Astrocyte (in vitro differentiated cells and primary cell): Measurements from ENCODE around the gene KCNQ5. TPM values are rescaled to one million over a fixed set of nuclear protein-coding genes. Genes with fewer than 3 reads are reported as not detected.

Source experiments
- DNase-seq: peaks from one replicate; pipeline ENCODE4 v3.0.0-alpha.2; 2010; ENCODE audit warnings: low read depth
- FAIRE-seq: peaks from 2 replicates; lab custom pipeline; 2011; peaks lifted over from hg19 to GRCh38; lab: Jason Lieb, UNC
- H2AFZ ChIP-seq: 2 replicates; pipeline ENCODE4 v1.6.0; 2012; ENCODE audit warnings: low read depth, low read length, inconsistent platforms
- H3K27ac ChIP-seq: 2 replicates; pipeline ENCODE4 v1.5.1; 2011; ENCODE audit warnings: low read depth, low read length, inconsistent platforms
- H3K27me3 ChIP-seq: 2 replicates; pipeline ENCODE4 v1.6.0; 2011; ENCODE audit warnings: low read length, inconsistent platforms; ENCODE audit not compliant: insufficient read depth
- H3K36me3 ChIP-seq: 2 replicates; pipeline ENCODE4 v1.5.1; 2011; ENCODE audit warnings: low read length, inconsistent platforms; ENCODE audit not compliant: insufficient read depth
- H3K4me1 ChIP-seq: 2 replicates; pipeline ENCODE4 v1.5.1; 2011; ENCODE audit warnings: low read length, inconsistent platforms; ENCODE audit not compliant: insufficient read depth
- H3K4me2 ChIP-seq: 2 replicates; pipeline ENCODE4 v1.6.0; 2012; ENCODE audit warnings: low read length, inconsistent platforms
- H3K4me3 ChIP-seq: 2 replicates; pipeline ENCODE4 v1.5.1; 2011; ENCODE audit warnings: low read depth, mild to moderate bottlenecking, low read length, inconsistent platforms; ENCODE audit not compliant: insufficient read depth
- H3K79me2 ChIP-seq: 2 replicates; pipeline ENCODE4 v1.6.0; 2012; ENCODE audit warnings: mild to moderate bottlenecking, low read length, inconsistent platforms; ENCODE audit not compliant: insufficient read depth
- H3K9ac ChIP-seq: 2 replicates; pipeline ENCODE4 v1.6.0; 2012; ENCODE audit warnings: mild to moderate bottlenecking, low read length, inconsistent platforms
- H3K9me3 ChIP-seq: 2 replicates; pipeline ENCODE4 v1.5.1; 2012; ENCODE audit warnings: low read depth, mild to moderate bottlenecking, low read length, inconsistent platforms; ENCODE audit not compliant: insufficient read depth
- H4K20me1 ChIP-seq: 2 replicates; pipeline ENCODE4 v1.6.0; 2012; ENCODE audit warnings: low read length, inconsistent platforms; ENCODE audit not compliant: insufficient read depth
- H3K27ac Mint-ChIP-seq: one replicate; pipeline ENCODE4 v1.8.0; 2021; ENCODE audit warnings: mild to moderate bottlenecking, mixed read lengths; ENCODE audit not compliant: unreplicated experiment
- H3K27me3 Mint-ChIP-seq: one replicate; pipeline ENCODE4 v1.8.0; 2021; ENCODE audit warnings: low read depth, mixed read lengths; ENCODE audit not compliant: unreplicated experiment
- H3K36me3 Mint-ChIP-seq: one replicate; pipeline ENCODE4 v1.8.0; 2021; ENCODE audit warnings: low read depth, mixed read lengths; ENCODE audit not compliant: unreplicated experiment
- H3K4me1 Mint-ChIP-seq: one replicate; pipeline ENCODE4 v1.8.0; 2021; ENCODE audit warnings: low read depth, mixed read lengths; ENCODE audit not compliant: unreplicated experiment
- H3K4me3 Mint-ChIP-seq: one replicate; pipeline ENCODE4 v1.8.0; 2021; ENCODE audit warnings: mild to moderate bottlenecking, moderate library complexity, mixed read lengths; ENCODE audit not compliant: unreplicated experiment
- H3K9me3 Mint-ChIP-seq: one replicate; pipeline ENCODE4 v1.8.0; 2021; ENCODE audit warnings: mild to moderate bottlenecking, mixed read lengths; ENCODE audit not compliant: unreplicated experiment
- EZH2 ChIP-seq: IDR thresholded peaks from 2 replicates; pipeline ENCODE4 v1.6.1; 2012; ENCODE audit warnings: mild to moderate bottlenecking, low read length, inconsistent platforms; ENCODE audit not compliant: insufficient read depth
- total RNA-seq: library from RNA; stranded (reverse); gene quantifications from 2 replicates; pipeline ENCODE4 v1.2.1, GENCODE V29; 2021
- TF ChIP-seq, protein P1 (sequence below): IDR thresholded peaks from 2 replicates; pipeline ENCODE4 v1.5.1; 2011; ENCODE audit warnings: low read depth, mild to moderate bottlenecking, inconsistent platforms, low read length, moderate library complexity; ENCODE audit not compliant: insufficient read depth

The KCNQ5 gene
- total RNA-seq, 1 donor from 2014 or later = 2.0 TPM

DNA sequence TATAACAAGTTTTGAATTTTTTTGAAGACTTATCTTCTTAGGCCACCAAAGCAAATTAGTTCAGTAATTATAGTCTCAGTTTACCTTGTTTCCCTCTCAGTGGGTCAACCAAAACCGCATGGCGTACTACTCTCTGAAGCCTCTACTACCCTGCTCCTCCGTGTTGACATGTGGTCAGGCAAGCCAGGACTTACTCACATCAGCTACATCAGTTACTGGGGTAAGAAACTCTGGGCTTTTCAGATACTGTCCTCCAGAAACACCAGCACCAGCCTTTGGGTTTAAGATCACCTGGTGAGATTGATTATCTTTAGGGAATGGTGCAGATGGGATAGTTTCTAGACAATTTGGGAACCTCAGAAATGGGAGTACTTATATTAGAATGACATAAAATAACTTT, 55.1 kb downstream of the KCNQ5 start:
- no peak overlapping the region for H3K27ac ChIP-seq
- no peak overlapping the region for H3K4me3 ChIP-seq
- H3K4me1 Mint-ChIP-seq = peaks cover 4% of the 10 kb centered on the region
- TF ChIP-seq, protein P1, sequence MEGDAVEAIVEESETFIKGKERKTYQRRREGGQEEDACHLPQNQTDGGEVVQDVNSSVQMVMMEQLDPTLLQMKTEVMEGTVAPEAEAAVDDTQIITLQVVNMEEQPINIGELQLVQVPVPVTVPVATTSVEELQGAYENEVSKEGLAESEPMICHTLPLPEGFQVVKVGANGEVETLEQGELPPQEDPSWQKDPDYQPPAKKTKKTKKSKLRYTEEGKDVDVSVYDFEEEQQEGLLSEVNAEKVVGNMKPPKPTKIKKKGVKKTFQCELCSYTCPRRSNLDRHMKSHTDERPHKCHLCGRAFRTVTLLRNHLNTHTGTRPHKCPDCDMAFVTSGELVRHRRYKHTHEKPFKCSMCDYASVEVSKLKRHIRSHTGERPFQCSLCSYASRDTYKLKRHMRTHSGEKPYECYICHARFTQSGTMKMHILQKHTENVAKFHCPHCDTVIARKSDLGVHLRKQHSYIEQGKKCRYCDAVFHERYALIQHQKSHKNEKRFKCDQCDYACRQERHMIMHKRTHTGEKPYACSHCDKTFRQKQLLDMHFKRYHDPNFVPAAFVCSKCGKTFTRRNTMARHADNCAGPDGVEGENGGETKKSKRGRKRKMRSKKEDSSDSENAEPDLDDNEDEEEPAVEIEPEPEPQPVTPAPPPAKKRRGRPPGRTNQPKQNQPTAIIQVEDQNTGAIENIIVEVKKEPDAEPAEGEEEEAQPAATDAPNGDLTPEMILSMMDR = no peak
- TF ChIP-seq EZH2 = no peak
- no peaks in the 10 kb centered on the region for H3K36me3 Mint-ChIP-seq
- no peaks in the 10 kb centered on the region for H3K9me3 ChIP-seq
- H3K9me3 Mint-ChIP-seq = no peaks in the 10 kb centered on the region
- no peak overlapping the region for H2AFZ ChIP-seq
- H3K4me3 Mint-ChIP-seq = no peak overlapping the region
- H3K4me1 ChIP-seq = peaks cover 4% of the 10 kb centered on the region
- no peak overlapping the region for H3K4me2 ChIP-seq
- DNase-seq = no peak
- H3K27ac Mint-ChIP-seq = no peak overlapping the region
- H3K36me3 ChIP-seq = no peaks in the 10 kb centered on the region
- no peaks in the 10 kb centered on the region for H3K27me3 ChIP-seq
- no peaks in the 10 kb centered on the region for H3K79me2 ChIP-seq
- no peaks in the 10 kb centered on the region for H3K27me3 Mint-ChIP-seq
- no peaks in the 10 kb centered on the region for H4K20me1 ChIP-seq
- no peak overlapping the region for H3K9ac ChIP-seq
- no peak for FAIRE-seq

DNA sequence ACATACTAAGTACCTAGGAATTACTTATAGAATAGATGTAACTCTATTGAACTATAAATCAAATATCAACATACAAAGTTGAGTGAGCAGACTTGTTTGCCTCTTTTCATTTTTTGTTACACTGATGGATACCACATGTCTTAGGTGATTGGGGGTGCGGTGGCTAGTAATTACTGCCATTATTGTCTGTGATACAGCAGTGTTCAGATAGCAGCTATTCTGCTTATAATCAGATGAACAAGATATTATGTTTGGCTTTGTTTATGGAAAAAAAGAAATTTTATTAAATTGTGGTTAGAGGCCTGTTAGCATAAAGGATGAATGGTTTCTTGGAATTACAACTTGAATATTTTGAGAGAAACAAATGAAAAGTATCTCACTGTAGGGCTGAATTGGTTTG, 55.9 kb downstream of the KCNQ5 start:
- DNase-seq = no peak
- no peaks in the 10 kb centered on the region for H3K9me3 Mint-ChIP-seq
- Histone ChIP-seq H3K4me2 (no peak overlapping the region), H3K27me3 (no peaks in the 10 kb centered on the region), H3K9ac (no peak overlapping the region), H3K36me3 (no peaks in the 10 kb centered on the region), H3K4me3 (no peak overlapping the region), H3K79me2 (no peaks in the 10 kb centered on the region), H2AFZ (no peak overlapping the region), H3K4me1 (peaks cover 4% of the 10 kb centered on the region), H3K27ac (no peak overlapping the region), H3K9me3 (no peaks in the 10 kb centered on the region), H4K20me1 (no peaks in the 10 kb centered on the region)
- FAIRE-seq = no peak
- H3K27me3 Mint-ChIP-seq = no peaks in the 10 kb centered on the region
- TF ChIP-seq EZH2 = no peak
- TF ChIP-seq, protein P1 = no peak
- H3K4me1 Mint-ChIP-seq = peaks cover 4% of the 10 kb centered on the region
- no peaks in the 10 kb centered on the region for H3K36me3 Mint-ChIP-seq
- no peak overlapping the region for H3K27ac Mint-ChIP-seq
- no peak overlapping the region for H3K4me3 Mint-ChIP-seq

DNA sequence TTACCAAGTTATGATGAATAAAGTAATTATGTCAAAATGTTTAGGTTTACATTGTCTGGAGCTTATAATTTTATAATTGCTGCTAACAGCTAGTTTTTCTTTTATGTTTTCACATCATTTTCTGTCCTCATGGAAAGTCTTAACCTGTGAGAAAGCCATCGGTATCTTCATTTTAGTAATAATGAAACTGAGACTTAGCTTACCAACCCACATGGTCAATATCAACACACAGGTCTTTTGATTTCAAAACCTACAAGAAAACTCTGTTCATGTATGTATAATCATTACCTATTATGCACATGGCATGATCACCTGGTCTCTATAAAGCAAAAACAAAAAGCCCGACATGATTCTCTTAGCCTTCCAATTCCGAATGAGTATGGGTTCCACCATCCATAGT, 61.9 kb downstream of the KCNQ5 start:
- H3K79me2 ChIP-seq = no peaks in the 10 kb centered on the region
- H3K27ac Mint-ChIP-seq = no peak overlapping the region
- H3K4me3 Mint-ChIP-seq = no peak overlapping the region
- no peaks in the 10 kb centered on the region for H3K36me3 Mint-ChIP-seq
- no peaks in the 10 kb centered on the region for H3K9me3 ChIP-seq
- no peaks in the 10 kb centered on the region for H3K27me3 Mint-ChIP-seq
- no peak overlapping the region for H2AFZ ChIP-seq
- no peak for FAIRE-seq
- no peaks in the 10 kb centered on the region for H3K9me3 Mint-ChIP-seq
- no peak for DNase-seq
- no peak overlapping the region for H3K4me3 ChIP-seq
- no peak for TF ChIP-seq EZH2
- TF ChIP-seq, protein P1 = no peak
- no peaks in the 10 kb centered on the region for H4K20me1 ChIP-seq
- no peak overlapping the region for H3K27ac ChIP-seq
- no peak overlapping the region for H3K4me2 ChIP-seq
- no peak overlapping the region for H3K9ac ChIP-seq
- H3K4me1 Mint-ChIP-seq = no peaks in the 10 kb centered on the region
- no peaks in the 10 kb centered on the region for H3K27me3 ChIP-seq
- H3K36me3 ChIP-seq = no peaks in the 10 kb centered on the region
- H3K4me1 ChIP-seq = no peaks in the 10 kb centered on the region
